Bronchial epithelial cell (primary cell): ENCODE data around the gene TSPAN18. TPM values are rescaled to one million over a fixed set of nuclear protein-coding genes. Genes with fewer than 3 reads are reported as not detected.

Experiments used
- DNase-seq: peaks from one replicate; pipeline ENCODE4 v3.0.0-alpha.2; 2010; ENCODE audit warnings: low read depth
- FAIRE-seq: peaks from 2 replicates; lab custom pipeline; 2011; peaks lifted over from hg19 to GRCh38; lab: Jason Lieb, UNC
- H3K27me3 ChIP-seq: 2 replicates; pipeline ENCODE4 v1.5.1; 2011; ENCODE audit warnings: low read length; ENCODE audit not compliant: control insufficient read depth, insufficient read depth
- H3K36me3 ChIP-seq: 2 replicates; pipeline ENCODE4 v1.5.1; 2011; ENCODE audit warnings: low read length; ENCODE audit not compliant: control insufficient read depth, insufficient read depth
- H3K4me3 ChIP-seq: 2 replicates; pipeline ENCODE4 v1.5.1; 2011; ENCODE audit warnings: mild to moderate bottlenecking, low read depth, low read length, control low read depth
- total RNA-seq: library from RNA; depleted of rRNA; stranded (reverse); fragments of >200 nt; gene quantifications from 2 replicates; pipeline ENCODE4 v1.2.1, GENCODE V29; 2014
- TF ChIP-seq, protein P1 (sequence below): IDR thresholded peaks from 2 replicates; pipeline ENCODE4 v1.5.1; 2011; ENCODE audit warnings: mild to moderate bottlenecking, moderate library complexity, low read length, control low read depth, inconsistent platforms; ENCODE audit not compliant: insufficient read depth, severe bottlenecking

TSPAN18 gene
- total RNA-seq, 1 donor from 2014 or later = not detected

DNA sequence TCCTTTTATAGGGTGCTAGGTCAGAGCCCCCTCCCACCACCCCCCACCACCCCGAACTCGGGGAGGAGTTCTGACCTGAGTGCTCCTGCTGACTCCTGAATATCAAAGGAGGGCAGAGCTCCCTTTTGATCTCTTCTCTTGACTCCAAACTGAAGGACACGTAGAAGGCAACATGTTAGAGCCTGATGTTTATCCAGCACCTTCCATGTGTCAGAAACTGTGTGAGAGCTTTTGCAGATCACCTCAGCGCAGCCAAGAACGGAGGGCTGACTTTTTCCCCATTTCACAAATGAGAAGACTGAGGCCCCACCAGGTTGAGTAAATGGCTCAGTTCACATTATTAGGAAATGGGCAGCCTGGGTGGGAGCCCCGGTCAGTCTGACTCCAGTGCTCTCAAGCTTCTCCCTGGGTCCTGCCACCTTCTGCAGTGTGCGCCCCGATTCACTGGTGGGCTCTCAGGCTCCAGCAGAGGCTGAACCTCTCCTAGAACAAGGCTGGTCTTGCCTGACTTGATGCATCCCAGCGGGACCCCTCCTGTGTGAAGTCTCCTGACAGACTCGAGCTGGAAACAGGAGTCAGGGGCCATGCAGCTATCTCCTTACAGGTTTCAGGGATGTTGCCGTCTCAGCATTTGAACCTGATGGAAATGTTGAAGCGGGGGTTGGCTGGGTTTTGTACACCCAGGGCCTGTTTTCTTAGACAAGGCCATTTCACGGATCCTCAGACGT is 98.5 kb downstream of the TSPAN18 start:
- no peak for FAIRE-seq
- peaks cover 3% of the 10 kb centered on the region for H3K27me3 ChIP-seq
- H3K4me3 ChIP-seq = no peak overlapping the region
- no peak for DNase-seq
- TF ChIP-seq, protein P1, sequence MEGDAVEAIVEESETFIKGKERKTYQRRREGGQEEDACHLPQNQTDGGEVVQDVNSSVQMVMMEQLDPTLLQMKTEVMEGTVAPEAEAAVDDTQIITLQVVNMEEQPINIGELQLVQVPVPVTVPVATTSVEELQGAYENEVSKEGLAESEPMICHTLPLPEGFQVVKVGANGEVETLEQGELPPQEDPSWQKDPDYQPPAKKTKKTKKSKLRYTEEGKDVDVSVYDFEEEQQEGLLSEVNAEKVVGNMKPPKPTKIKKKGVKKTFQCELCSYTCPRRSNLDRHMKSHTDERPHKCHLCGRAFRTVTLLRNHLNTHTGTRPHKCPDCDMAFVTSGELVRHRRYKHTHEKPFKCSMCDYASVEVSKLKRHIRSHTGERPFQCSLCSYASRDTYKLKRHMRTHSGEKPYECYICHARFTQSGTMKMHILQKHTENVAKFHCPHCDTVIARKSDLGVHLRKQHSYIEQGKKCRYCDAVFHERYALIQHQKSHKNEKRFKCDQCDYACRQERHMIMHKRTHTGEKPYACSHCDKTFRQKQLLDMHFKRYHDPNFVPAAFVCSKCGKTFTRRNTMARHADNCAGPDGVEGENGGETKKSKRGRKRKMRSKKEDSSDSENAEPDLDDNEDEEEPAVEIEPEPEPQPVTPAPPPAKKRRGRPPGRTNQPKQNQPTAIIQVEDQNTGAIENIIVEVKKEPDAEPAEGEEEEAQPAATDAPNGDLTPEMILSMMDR = no peak
- H3K36me3 ChIP-seq = no peaks in the 10 kb centered on the region

DNA sequence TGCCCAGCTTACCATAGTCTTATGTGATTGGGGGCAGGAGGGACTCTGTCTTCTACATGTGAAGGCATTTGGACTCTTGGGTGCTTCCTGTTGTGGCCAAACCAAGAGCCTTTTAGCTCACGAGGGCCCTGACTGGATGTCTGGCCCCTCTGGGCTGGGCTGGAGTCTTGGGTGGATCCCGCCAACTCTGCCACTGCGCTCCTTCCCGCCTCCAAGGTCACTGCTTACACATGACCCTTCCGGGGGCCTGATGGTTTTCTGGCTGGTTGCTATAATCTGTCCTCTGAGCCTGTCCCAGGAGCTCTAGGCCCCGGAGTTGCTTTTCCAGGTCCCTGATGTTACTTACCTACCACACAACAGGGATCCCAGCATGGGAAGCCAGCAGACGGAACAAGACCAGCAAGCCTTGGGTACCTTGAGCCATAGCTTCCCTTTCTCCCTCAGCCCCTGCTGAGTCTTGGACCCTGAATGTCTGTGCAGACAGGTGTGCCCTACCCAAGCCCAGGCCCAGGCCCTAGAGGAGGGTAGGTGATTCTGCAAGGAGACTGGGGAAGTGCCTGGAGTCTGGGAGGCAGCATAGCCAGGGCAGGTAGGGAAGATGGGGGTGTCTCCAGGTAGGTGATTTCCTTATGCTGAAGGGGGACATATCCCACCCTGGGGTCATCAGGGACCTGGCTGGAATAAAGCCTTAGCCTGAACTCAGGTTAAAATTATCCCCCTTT is 100.3 kb downstream of the TSPAN18 start:
- TF ChIP-seq, protein P1 = no peak
- H3K27me3 ChIP-seq = peaks cover 3% of the 10 kb centered on the region
- DNase-seq (no peak), FAIRE-seq (no peak)
- no peaks in the 10 kb centered on the region for H3K36me3 ChIP-seq
- H3K4me3 ChIP-seq = no peak overlapping the region

DNA sequence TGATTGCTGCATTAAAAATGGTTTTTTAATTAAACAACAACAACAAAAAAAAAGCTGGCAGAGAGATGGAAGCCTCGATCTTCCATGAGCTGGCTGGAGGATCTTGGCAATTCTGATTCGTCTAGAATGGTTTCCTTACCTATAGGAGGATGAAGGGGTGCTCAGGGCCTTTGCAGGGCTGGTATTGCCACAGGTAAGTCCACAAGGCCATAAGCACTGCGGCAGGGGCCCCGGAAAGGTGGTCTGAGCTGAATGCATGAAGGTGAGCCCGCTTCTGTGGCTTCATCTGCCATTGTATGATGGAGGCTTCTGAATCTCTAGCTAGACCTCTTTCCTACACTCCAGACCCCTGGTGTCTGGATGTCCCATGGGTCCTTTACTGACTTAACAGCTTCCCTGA is 101.5 kb downstream of the TSPAN18 start:
- TF ChIP-seq, protein P1 = no peak
- H3K4me3 ChIP-seq = no peak overlapping the region
- FAIRE-seq = no peak
- no peaks in the 10 kb centered on the region for H3K36me3 ChIP-seq
- no peak for DNase-seq
- H3K27me3 ChIP-seq = peaks cover 3% of the 10 kb centered on the region

DNA sequence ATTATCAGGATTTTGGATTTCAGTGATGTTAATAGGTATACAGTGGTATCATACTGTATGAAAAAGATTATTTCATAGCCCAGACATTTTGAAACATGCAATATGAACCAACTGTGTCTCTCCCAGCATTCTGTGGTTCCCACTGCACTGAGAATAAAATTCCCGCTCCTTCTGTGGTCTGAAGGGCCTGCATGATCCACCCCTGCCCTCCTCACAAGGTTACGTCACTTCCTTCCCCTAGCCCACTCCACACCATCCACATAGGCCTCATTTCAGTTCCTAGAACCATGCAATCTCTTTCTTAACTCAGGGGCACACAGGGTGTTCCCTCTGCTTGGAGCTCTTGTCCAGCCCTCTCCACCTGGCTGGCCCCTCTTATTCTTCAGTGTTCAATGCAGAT is 103.1 kb downstream of the TSPAN18 start:
- Histone ChIP-seq H3K27me3 (peaks cover 6% of the 10 kb centered on the region), H3K36me3 (no peaks in the 10 kb centered on the region), H3K4me3 (no peak overlapping the region)
- TF ChIP-seq, protein P1 = no peak
- FAIRE-seq (no peak), DNase-seq (no peak)

DNA sequence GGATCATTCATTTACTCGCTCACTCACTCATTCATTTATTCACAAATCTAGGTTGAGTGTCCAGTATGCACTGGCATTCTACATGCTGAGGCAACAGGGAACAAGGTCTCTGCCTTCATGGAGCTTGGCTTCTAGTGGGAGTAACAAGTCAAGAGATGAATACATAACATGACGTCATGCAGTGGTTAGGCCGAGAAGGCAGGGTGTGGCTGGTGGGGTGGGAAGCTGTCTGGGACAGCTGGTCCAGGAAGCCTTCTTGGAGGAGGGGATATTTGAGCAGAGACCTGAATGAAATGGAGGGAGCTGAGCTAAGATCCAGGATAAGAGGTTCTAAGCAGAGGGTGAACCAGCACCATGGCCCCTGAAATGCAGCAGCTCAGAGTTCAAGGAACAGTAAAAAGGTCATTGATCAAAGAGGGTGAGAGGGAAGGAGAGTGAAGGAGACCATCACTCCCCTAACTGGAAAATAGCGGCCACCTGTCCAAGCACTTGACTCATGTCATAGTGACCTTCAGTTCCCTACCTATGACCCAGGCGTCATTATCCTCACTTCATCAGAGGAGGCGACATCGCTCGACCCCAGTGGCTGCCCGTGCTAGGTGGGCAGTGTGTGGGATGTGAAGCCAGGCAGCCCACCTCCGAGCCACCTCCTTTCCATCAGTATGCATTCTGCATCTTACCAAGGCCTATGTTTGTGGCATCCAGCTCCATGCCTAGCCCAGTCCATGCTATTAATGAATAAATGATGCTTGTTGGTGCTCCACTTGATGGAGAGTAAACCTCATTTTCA is 105.0 kb downstream of the TSPAN18 start:
- no peak for FAIRE-seq

More for the DNA sequence above, 105.0 kb downstream of the TSPAN18 start:
- Histone ChIP-seq H3K27me3 (peaks cover 6% of the 10 kb centered on the region), H3K36me3 (no peaks in the 10 kb centered on the region), H3K4me3 (no peak overlapping the region)
- DNase-seq = no peak
- TF ChIP-seq, protein P1 = no peak
